ENCODE measurements around the gene FAM118B.

GRCh38 chr11:126280595-126280994 is 69.0 kb downstream of the FAM118B start:
- TF ChIP-seq POLR2A (IDR thresholded peaks at IDR 0.05; ENCODE audit: low read depth, low read length) (no peak), CTCF (conservative IDR thresholded peaks at IDR 0.05; ENCODE audit: low read depth, low read length) (no peak), RAD21 (IDR thresholded peaks at IDR 0.05; ENCODE audit: low read length) (no peak), RFX5 (IDR thresholded peaks at IDR 0.05; ENCODE audit: low read depth, low read length) (no peak)
